Dedifferentiated amniotic fluid mesenchymal stem cell (primary cell): ENCODE measurements around the gene CD6.

Source experiments
- DNase-seq: peaks from one replicate; pipeline ENCODE4 v3.0.0-alpha.2; 2016; ENCODE audit errors: extremely low spot score

The CD6 gene

DNA sequence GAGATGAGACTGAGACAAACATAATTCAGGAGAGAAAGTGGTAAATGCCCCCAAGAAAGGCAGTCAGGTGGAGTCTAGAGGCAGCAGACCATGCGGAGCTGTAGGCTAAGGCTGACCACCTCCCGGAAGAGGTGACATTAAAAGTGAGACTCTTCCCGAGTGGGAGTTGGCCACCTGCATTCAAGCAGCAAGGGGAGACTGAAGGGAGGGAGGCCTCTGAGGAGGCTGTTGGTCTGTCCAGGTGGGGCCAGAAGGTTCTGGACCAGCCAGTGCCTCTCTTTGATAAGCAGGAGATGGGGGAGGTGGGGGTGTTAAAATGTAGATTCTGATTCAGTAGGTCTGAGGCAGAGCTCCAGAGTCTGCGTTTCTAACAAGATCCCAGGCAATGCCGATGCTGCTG is 37.5 kb downstream of the CD6 start:
- DNase-seq: no peak

DNA sequence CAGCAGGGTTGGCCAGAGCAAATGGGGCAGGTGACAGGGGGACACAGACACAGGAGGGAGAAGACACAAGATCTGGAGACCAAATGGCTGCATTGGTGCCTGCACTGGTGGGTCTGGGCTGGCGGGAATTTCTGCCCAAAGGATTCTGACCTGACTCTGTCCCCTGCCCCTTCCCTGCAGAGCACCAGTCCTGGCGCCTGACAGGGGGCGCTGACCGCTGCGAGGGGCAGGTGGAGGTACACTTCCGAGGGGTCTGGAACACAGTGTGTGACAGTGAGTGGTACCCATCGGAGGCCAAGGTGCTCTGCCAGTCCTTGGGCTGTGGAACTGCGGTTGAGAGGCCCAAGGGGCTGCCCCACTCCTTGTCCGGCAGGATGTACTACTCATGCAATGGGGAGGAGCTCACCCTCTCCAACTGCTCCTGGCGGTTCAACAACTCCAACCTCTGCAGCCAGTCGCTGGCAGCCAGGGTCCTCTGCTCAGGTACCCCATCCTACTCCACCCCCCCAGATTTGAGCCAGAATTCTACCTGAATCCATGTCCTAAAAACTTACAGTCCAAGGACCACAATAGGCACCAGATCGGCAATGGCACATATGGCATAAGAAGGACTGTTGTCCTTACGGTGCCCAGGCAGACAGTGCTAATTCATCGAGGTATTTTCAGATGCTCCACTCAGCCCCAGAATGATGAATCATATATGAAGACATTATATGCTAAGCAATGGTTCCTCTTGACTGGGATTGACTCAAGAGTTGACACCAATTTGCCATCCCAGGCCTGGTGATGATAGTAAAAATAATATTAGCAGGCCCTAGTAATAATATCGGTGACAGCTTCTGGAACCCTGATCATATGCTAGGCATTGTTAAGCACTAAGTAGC is 38.2 kb downstream of the CD6 start:
- DNase-seq: no peak

DNA sequence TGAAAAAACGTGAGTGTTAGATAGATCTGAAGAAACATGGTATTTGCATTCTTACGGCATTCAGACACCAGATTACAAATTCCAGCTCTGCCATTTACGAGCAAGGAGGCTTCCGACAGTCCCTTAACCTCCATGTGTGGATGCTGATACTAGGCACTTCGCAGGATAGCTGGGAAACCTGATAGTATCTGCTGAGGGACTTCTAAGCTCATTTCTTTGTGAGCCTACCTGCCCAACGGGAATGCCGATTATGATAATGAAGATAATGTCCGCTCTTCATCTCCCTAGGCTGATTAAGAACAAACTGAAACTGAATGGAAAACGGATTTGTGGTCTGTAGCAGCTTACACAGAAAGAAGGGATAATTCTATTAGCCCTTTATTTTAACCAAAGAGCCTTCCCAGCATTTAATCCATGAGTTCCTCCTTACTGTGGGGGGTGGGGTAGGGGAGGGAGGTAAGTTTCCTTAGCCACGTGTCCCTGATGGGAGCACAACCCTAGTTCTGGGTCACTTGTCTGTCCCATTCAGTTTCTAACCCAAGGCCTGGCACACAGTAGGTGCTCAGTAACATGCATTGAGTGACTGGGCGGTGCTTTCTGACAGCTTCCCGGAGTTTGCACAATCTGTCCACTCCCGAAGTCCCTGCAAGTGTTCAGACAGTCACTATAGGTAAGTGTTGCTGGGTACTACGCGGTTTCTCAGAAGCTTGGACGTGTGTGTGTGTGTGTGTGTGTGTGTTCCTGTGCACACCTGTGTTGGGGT is 39.2 kb downstream of the CD6 start:
- no peak for DNase-seq

DNA sequence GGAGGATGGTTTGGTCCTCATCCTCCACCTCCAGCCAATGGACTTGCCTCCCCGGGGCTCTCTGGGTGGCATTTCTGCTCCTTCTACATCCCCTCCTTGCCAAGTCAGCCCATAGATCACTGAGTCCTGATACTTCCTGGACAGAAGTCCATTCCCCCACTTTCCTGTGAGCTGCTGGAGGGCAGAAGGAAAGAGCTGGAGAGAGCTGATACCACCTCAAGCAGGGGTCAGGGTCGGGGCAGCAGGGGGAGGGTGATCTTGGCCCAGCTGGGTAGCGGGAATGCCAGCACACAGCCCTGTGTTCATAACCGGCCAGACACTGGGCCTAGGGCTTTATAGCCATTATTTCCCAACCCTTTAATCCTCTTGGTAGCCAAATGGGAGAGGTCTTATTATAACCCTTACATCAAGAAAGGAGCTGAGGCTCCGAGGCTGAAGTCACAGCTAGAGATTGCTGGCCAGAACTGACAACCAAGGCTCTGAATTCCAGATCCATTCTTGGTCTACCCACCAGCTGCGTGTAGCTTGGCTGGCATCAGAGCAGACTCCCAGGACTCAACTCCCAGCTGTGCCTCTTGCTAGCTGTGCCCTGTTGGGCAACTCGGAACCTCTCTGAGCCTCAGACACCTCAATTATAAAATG is 39.9 kb downstream of the CD6 start:
- DNase-seq: no peak

DNA sequence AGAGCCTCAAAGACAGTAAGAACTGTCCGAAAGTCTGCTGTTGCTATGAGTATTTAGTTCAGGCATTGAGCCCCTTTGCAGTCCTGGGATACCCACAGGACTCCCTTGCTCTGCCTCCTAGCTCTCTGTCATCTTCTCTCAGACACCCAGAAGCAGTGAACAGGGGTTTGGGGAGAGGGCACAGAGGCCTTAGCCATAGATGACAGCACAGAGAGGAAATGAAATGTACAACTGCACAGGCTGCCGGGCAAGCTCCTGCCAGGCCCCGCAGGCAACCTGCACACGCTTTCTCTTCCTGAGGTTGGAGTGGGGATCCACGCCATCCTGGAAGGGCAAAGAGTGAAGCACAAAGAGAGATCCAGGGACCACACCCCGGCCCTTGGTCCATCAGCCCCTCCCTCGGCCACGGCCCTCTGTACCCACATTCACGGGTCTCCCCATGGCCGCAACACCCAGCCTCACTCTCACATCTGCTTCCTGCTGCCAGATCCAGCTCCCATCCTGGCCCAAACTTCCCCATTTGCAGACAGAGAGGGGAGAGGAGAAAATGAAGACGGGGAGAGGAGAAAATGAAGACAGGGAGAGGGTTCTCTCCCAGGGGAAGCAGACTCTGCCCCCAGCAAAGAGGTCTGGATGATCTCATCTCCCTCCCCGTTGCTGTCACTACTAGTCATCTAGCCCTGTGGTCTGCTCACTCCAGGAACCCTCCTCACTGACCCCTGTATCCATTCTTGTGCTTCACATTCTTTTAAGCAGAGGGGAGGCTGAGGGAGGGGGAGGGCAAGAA is 40.7 kb downstream of the CD6 start:
- DNase-seq: no peak

DNA sequence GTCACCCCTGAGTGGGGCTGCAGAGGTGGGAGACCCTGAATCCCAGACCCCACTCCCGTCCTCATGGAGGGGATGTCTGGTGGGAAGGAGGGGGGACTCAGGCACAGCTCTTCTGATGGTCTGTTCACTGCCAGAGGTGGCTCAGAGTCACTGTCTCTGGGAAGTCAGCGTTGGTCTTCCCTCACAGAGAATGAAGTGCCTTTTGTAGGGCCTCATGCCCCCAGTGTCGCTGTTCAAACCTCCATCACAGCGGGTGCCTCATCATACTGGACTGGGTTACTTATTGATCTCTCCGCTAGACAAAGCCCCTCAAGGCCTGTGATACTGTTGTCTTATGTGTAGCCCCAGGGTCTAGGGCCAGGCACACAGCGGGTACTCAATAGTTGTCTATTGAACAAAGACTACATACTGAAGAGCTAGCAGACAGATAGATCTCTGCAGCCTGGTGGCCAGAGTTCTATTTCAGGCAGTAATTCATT is 41.3 kb downstream of the CD6 start:
- DNase-seq: no peak

DNA sequence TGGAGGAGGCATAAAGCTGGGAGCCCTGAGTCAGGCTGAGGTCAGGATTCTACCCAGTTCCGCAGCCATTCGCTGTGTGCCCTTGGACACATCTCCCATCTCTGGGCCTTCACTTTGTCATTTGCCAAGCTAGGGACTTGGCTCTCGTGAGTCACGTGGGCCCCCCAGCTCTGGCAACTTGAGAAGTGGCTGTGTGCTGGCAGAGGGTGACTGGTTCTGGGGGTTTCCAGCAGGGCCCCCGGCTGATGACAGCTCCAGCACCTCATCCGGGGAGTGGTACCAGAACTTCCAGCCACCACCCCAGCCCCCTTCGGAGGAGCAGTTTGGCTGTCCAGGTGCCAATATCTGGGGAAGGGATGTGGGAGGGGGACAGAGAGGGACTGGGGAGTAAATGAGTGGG is 46.6 kb downstream of the CD6 start:
- DNase-seq: no peak

DNA sequence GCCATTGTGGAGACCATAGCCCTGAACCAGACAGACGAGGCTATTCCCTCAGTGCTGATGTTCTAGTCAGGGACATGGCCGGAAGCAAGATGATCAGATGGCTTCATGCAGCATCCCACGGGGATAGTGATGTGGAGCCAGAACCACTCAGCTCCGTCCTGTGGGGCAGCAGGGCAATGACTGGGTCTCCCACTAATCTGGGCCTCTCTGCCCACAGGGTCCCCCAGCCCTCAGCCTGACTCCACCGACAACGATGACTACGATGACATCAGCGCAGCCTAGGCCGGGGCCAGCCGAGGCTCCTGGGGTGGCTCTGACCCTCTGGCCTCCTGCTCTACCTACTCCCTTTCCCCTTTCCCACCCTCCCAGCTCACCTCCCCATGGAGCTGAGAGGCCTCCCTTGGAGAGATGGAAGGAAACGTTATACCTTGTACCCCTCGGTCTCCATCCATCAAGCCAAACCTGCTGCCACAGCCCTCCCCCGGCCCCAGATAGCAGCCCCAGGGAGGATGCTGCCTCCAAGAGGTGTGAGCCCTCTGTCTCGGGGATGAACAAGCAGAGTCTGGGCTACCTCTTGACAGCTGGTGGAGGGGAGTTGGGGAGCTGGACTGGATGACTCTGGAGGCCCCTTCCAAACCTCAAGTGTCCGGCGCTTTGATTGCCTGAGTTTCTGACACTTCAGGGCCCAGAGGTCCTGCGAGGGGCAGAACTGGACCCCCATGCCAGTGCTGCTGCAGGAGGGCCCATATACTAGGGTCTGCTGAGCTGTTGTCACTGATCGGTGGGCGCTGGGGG is 47.8 kb downstream of the CD6 start:
- no peak for DNase-seq

DNA sequence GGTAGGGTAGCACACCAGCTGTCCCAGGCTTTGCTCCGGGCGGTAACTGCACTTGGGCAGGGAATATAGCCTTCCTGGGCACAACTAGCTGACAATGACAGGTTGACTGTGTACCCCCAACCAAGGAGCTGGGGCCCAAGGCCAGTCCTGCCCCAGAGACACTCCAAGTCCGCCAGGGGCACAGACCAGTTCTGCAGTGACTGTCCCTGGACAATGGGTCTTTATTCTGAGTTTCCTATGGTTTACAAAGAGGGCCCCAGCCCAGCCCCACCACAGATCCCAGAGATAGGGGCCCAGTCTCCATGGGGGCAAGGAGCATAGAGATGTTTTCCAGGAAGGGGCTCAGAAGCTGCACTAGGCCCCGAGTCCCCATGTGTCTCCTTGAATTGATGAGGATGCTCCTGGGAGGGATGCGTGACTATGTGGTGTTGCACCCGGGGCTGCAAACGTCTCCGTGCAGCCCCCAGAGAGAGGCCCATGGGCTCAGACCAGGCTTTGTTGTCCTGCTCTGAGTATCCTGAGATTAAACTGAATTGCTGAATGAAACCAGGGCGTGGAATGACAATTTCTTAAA is 48.4 kb downstream of the CD6 start:
- DNase-seq: no peak

DNA sequence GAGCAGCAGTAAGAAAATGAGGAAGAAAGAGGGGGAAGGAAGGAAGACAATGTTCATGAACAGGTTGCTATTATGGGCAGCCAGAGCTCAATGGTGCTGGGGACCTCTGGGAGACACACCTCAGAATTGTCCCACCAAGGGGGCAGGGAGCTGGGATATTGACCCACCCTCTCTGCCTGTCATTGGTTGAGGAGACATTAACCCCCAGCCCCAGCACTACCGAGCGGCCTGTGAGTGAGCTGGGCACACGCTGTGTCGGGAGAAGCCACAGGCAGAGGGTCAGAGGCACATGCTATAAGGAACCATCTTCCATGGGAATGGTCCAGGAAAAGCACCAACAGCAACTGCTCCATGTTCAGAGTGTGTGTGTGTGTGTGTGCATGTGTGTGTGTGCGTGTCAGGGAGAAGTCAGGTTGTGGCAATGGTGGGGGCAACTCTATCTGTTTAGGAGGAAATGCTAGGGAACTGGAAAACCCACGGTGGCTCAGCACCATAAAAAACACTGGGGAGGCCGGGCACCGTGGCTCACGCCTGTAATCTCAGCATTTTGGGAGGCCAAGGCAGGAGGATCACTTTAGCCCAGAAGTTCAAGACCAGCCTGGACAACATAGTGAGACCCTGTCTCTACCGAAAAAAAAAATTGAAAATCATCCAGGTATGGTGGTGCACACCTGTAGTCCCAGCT is 49.2 kb downstream of the CD6 start:
- no peak for DNase-seq

DNA sequence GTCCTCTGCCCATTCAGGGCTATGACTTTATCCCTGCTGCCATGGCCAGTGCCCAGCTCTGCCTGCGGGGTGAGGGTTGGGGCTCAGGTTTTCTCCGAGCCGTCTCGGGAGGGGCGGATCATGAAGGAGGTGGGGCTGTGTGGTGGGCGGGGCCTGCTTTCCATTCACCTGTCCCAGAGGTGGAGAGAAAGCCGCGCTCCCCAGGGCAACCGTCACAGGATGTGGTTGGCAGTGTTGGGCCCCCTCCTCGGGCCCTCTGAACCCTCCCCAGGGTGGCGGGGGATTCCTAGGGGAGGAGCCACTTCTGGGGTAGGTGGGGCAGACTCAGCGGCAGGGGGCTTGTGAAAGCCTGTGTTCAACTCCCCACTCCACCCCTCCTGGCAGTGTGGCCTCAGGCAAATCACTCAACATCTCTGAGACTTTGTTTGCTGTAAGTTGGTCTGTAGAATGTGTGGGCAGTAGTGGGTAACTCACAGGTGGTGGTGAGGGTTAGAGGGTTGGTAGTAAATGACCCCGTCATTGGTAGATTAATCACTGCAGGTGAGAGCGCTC is 50.3 kb downstream of the CD6 start:
- DNase-seq: no peak

DNA sequence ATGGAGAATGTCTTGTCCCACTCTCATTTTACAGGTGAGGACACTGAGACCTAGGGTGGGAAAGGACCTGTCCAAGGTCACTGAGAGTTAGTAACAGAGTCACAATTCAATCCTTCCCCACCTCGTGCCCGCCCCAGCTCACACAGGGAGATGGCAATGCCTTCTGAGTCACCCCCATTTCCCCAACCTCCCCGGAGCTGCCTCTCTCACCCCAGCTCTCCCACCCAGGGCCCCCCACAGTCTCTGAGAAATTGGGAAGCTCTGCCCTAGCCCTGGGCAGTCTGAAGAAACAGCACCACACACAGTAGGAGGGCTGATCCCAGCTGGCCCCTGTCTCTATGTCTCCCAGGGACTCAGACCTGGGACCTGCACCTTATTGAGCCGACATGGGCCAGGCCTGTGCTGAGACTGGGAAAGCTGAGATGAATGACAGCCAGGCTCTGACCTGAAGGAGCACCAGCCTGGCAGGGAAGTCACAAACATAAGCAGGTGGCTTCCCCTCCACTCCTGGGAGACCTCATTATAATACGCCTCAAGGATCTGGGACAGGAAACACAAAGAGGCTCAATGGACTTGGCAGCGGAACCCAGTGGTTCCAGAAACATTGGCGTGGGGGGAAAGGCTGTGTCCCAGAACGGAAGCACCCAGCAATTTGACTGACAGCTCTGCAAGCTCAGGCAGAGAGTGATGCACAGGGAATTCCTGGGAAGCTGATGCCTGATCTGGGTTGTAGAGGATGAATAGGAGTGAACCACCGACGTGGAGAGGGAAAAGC is 51.0 kb downstream of the CD6 start:
- DNase-seq: no peak

DNA sequence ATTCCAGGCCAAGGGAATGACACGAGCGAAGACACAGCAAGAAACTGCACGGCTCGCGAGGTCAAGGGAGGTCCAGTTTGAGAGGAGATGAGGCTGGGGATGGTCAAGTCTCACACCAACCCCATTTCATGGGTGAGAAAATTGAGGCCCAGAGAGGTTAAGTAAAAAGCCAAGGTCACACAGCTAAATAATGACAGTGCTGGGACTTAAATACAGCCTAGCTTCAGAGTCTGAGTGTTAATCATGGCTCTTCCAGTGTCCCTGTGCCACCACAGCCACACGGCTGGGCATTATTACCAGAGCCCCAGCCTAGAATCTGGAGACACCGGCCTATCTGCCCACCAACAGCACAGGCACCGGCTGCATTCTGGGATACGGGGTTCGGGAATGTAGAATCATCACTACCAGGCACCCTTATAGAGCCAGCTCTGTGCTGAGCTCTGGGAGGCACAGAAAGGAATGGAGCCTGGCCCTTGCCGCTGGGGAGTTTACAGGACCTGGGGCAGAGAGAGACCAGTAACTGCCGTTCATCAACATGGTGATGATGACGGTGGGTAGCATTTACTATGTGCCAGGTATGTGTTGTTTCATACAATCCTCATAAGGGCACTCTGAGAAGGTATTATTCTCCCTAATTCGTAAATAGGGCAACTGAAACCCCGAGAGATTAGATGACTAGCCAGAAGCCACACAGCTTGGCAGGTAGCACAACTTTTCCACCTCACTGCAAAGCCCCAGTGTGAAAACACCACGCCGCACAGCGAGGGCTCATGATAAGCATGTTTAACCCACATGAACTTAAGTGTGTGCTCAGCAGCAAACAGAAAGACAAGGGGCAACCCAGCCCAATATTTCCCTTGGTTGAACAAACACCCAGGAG is 51.8 kb downstream of the CD6 start:
- no peak for DNase-seq

DNA sequence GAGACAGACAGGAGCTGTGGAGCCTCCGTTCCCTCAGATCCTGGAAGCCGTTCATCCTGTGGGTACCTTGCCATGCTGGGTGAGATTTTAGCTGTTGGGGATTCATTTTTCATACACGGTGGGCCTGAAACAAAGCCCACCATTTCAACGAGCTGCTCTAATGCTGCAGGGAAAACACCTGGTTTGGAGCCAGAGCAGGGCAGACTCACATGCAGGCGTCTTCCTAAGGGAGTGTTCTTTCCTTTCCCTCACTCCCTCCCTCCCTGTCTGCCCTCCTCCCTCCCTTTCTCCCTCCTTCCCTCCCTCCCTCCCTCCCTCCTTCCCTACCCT is 52.5 kb downstream of the CD6 start:
- DNase-seq: no peak

DNA sequence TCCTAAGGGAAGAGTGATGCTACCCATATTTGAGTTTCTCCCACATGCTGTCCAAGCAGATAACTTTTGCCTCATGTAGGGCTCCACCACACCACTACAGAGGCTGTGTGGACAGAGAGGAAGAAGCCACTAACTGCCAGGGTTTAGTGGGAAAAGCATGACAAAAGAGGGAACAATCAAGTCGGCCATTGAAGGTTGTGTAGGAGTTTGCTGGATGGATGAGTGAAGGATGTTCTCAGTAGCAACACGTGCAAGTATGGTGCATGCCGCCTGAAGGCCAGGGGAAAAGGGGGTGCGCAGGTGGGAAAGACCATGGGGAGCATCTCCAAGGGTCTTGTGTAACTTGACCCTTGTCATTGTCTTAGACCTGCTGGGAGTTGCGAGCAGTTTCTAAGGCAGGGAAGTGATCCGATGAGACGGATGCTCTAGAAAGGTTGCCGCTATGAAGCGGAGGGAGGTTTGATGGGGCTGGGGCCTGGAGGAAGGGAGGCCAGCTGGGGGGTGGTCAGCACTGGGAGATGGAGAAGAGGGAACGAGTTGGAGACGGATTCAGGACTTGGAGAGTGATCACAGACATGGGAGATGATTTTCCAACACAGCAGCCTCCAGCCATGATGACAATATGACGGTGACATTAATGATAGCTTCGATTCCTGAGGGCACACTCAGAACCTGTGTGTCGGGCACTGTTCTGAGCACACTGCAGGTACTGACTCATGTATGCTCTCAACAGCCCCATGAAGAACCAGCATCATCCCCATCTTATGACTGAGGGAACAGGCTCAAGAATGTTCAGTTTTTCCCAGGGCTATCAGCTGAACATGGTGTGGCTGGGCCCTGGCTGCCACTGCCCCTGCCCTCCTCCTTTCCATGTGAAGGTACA is 53.7 kb downstream of the CD6 start:
- DNase-seq: no peak

DNA sequence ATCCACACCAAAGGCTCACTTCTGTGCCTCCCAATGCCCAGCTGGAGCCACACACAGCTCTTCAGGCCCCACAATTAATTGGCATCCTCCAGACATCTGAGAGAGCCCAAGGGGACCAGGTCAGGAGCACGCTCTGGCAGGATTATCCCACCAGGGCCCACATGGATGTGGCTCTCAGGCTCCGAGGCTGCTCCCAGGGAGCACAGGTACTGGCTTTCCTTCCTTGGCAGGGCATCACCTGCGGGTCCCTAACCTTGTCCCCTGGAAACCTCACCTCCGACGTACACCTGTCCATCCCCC is 54.3 kb downstream of the CD6 start:
- no peak for DNase-seq
